Fibroblast of lung (primary cell): ENCODE data around the gene PXDN.

Experiments used
- EZH2 ChIP-seq: IDR thresholded peaks from 2 replicates; pipeline ENCODE4 v1.5.1; 2012; ENCODE audit warnings: low read length, control low read depth, mild to moderate bottlenecking; ENCODE audit errors: missing control alignments
- TF ChIP-seq, protein P1 (sequence below), 2 donors: IDR thresholded peaks in 1 of 2; conservative IDR thresholded peaks in 1 of 2; 1 replicate in 1 of 2; 2 replicates in 1 of 2; pipeline ENCODE4 v1.5.1; 2011 to 2012; ENCODE audit warnings: low read length in 2 of 2, control low read depth in 1 of 2, inconsistent platforms in 1 of 2, low read depth in 1 of 2, mild to moderate bottlenecking in 1 of 2

DNA sequence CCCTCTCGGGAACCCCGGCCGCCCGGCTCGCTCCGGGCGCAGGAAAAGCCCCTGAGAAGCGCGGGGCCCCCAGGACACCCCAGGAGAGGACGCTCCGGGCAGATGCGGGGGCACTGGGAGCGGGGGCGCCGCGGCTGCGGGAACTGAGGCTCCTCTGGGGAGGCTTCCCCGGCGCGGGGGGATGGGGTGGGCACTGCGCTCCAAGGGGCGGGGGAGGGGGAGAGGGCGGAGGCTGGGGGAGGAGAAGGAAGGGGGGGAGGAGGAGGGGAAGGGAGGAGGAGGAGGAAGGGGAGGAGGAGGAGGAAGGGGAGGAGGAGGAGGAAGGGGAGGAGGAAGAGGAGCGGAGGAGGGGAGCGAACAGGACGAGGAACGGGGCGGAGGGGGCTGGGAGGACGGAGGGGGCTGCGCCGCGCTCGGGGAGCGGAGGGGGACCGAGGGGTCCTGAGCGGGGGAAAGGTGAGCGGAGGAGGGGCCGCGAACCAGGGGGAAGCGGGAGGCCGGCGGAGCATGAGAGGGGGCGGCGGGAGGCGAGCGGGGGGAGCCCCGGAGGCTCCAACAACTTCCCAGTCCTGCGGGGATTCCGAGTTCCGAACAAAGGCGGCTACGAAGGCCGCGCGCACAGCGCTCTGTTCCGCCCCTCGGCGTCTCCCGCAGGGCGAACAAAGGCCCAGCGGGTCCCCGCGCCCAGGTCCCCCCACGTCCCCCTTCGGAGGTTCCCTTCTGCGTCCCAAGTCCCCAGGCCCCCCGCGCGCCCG, 742 bp downstream of the PXDN start:
- TF ChIP-seq, protein P1, sequence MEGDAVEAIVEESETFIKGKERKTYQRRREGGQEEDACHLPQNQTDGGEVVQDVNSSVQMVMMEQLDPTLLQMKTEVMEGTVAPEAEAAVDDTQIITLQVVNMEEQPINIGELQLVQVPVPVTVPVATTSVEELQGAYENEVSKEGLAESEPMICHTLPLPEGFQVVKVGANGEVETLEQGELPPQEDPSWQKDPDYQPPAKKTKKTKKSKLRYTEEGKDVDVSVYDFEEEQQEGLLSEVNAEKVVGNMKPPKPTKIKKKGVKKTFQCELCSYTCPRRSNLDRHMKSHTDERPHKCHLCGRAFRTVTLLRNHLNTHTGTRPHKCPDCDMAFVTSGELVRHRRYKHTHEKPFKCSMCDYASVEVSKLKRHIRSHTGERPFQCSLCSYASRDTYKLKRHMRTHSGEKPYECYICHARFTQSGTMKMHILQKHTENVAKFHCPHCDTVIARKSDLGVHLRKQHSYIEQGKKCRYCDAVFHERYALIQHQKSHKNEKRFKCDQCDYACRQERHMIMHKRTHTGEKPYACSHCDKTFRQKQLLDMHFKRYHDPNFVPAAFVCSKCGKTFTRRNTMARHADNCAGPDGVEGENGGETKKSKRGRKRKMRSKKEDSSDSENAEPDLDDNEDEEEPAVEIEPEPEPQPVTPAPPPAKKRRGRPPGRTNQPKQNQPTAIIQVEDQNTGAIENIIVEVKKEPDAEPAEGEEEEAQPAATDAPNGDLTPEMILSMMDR (conservative IDR thresholded peaks at IDR 0.05 in 1 of 2, IDR thresholded peaks at IDR 0.05 in 1 of 2; ENCODE audit: low read depth in 1 of 2, low read length in 2 of 2): no peak
- TF ChIP-seq EZH2: no peak
